Thyroid gland (tissue), 4 donors: ENCODE results near the gene FOXO3.

Experiments used
- POLR2A ChIP-seq, 2 donors: fragments of 450-650 bp; IDR thresholded peaks; one replicate each; pipeline ENCODE4 v1.6.1; 2017; ENCODE audit warnings: antibody characterized with exemption in 2 of 2, mild to moderate bottlenecking in 2 of 2, moderate library complexity in 1 of 2
- TF ChIP-seq, protein P1 (sequence below), 6 experiments: fragments of 200-600 bp in 3 of 6; fragments of 450-650 bp in 3 of 6; sonication (generic) in 3 of 6; IDR thresholded peaks; one replicate each; pipeline ENCODE4 v1.5.1; 2016 to 2019; ENCODE audit warnings: antibody characterized with exemption in 6 of 6, mild to moderate bottlenecking in 2 of 6, inconsistent platforms in 1 of 6, moderate library complexity in 1 of 6

DNA sequence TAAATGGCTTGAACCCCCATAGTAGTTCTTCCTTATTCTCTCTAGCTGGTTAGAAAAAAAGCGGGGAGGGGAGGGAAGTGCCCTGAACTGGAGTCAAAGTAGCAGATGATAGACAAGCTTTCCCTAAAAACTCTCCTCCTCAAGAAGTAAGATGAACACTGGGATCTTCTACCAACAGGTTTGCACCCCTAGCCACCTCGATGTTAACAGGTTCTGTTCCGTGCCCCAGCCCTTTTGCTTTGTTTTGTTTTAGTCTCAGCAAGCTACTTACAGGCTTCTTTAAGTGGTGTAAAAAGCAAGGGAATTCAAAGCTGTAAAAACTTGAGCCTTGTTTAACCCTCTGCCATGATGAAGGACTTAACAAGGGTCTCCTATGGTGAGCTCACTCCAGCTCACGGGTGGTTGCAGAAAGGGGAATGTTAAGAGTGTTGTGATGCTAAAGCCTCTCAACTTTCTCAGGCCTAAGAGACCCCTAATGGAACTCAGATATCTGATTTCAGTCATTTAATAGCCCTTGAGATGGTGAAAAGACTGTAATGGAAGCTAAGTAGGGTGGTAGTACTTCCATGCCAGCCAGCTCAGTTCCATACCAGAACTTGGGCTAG lies 106.0 kb downstream of the FOXO3 start:
- TF ChIP-seq, protein P1, sequence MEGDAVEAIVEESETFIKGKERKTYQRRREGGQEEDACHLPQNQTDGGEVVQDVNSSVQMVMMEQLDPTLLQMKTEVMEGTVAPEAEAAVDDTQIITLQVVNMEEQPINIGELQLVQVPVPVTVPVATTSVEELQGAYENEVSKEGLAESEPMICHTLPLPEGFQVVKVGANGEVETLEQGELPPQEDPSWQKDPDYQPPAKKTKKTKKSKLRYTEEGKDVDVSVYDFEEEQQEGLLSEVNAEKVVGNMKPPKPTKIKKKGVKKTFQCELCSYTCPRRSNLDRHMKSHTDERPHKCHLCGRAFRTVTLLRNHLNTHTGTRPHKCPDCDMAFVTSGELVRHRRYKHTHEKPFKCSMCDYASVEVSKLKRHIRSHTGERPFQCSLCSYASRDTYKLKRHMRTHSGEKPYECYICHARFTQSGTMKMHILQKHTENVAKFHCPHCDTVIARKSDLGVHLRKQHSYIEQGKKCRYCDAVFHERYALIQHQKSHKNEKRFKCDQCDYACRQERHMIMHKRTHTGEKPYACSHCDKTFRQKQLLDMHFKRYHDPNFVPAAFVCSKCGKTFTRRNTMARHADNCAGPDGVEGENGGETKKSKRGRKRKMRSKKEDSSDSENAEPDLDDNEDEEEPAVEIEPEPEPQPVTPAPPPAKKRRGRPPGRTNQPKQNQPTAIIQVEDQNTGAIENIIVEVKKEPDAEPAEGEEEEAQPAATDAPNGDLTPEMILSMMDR (IDR thresholded peaks at IDR 0.05), result no peak
- TF ChIP-seq POLR2A (IDR thresholded peaks at IDR 0.05), result no peak
